Smooth muscle cell (in vitro differentiated cells): Measurements from ENCODE around the gene SLC25A15. TPM values are rescaled to one million over a fixed set of nuclear protein-coding genes. Genes with fewer than 3 reads are reported as not detected.

Experiments
- DNase-seq: peaks from one replicate; lab custom pipeline; 2025; ENCODE audit not compliant: unreplicated experiment; lab: John Stamatoyannopoulos, UW
- H2AFZ ChIP-seq: fragments of 200-600 bp; sonication (generic); 2 replicates; pipeline ENCODE4 v1.6.0; 2016; ENCODE audit warnings: antibody characterized with exemption, low read depth, mild to moderate bottlenecking
- H3F3A ChIP-seq: fragments of 200-600 bp; sonication (generic); 2 replicates; pipeline ENCODE4 v1.6.0; 2017; ENCODE audit warnings: antibody characterized with exemption, low read depth
- H3K27ac ChIP-seq: fragments of 200-600 bp; sonication (generic); 2 replicates; pipeline ENCODE4 v1.5.1; 2016; ENCODE audit warnings: low read depth, mild to moderate bottlenecking
- H3K27me3 ChIP-seq: fragments of 200-600 bp; sonication (generic); 2 replicates; pipeline ENCODE4 v1.6.1; 2016; ENCODE audit warnings: low read depth, mild to moderate bottlenecking
- H3K36me3 ChIP-seq: fragments of 200-600 bp; sonication (generic); 2 replicates; pipeline ENCODE4 v1.5.1; 2016; ENCODE audit warnings: low read depth
- H3K4me1 ChIP-seq: fragments of 200-600 bp; sonication (generic); 2 replicates; pipeline ENCODE4 v1.5.1; 2016; ENCODE audit warnings: low read depth
- H3K4me2 ChIP-seq: fragments of 200-600 bp; sonication (generic); 2 replicates; pipeline ENCODE4 v1.6.0; 2016; ENCODE audit warnings: mild to moderate bottlenecking
- H3K4me3 ChIP-seq: fragments of 200-600 bp; sonication (generic); 2 replicates; pipeline ENCODE4 v1.5.1; 2016; ENCODE audit warnings: mild to moderate bottlenecking
- H3K79me2 ChIP-seq: fragments of 200-600 bp; sonication (generic); 2 replicates; pipeline ENCODE4 v1.6.0; 2016; ENCODE audit warnings: low read depth, mild to moderate bottlenecking
- H3K9ac ChIP-seq: fragments of 200-600 bp; sonication (generic); 2 replicates; pipeline ENCODE4 v1.6.0; 2016; ENCODE audit warnings: low read depth
- H3K9me3 ChIP-seq: fragments of 200-600 bp; sonication (generic); replicated peaks from 2 replicates; pipeline ENCODE4 v1.5.1; 2016; ENCODE audit warnings: low read depth
- H4K20me1 ChIP-seq: fragments of 200-600 bp; sonication (generic); 2 replicates; pipeline ENCODE4 v1.6.0; 2016; ENCODE audit warnings: low read depth
- CTCF ChIP-seq: fragments of 200-600 bp; sonication (generic); IDR thresholded peaks from 2 replicates; pipeline ENCODE4 v1.5.1; 2017; ENCODE audit warnings: borderline replicate concordance, mild to moderate bottlenecking, antibody characterized with exemption; ENCODE audit not compliant: insufficient read depth, poor library complexity, severe bottlenecking
- WGBS: methylation state at CpG from one replicate; pipeline ENCODE4 v1.1.7; 2016; ENCODE audit warnings: low lambda C conversion rate; 5-methylcytosine and 5-hydroxymethylcytosine counted together
- polyA plus RNA-seq: library from polyadenylated mRNA; unstranded; fragments of >200 nt; fragmentation: Nextera tagmentation; extraction: Ambion mirVana; gene quantifications from 2 replicates; pipeline ENCODE4 v1.2.1, GENCODE V29; 2016
- total RNA-seq: library from RNA; depleted of rRNA; stranded (reverse); fragments of >200 nt; gene quantifications from 2 replicates; pipeline ENCODE4 v1.2.3, GENCODE V29; 2014

The SLC25A15 gene
- total and polyA plus RNA-seq, 2 experiments from 2014 or later = 6.3 to 11.1 TPM

- Histone ChIP-seq H3K79me2 (no peaks in the 10 kb centered on the region), H3K27me3 (no peaks in the 10 kb centered on the region), H3K27ac (no peak overlapping the region), H2AFZ (peak overlapping the region; percentile 18), H3K4me2 (peak overlapping the region; percentile 80), H3K4me1 (no peaks in the 10 kb centered on the region), H3K36me3 (no peaks in the 10 kb centered on the region), H3K9me3 (no peaks in the 10 kb centered on the region), H4K20me1 (no peaks in the 10 kb centered on the region), H3K4me3 (peak overlapping the region; percentile 39), H3F3A (no peaks in the 10 kb centered on the region), H3K9ac (no peak overlapping the region)
- peak; percentile 78 for TF ChIP-seq CTCF
- WGBS = 19% methylated on average over 7 of the region's 7 CpGs
- DNase-seq = no peak
Observed at GRCh38 chr13:40777166-40777808, 12.1 kb upstream of the SLC25A15 start.

GRCh38 chr13:40777809-40778175 lies 11.6 kb upstream of the SLC25A15 start:
- Histone ChIP-seq H3K27ac (no peak overlapping the region), H3K4me3 (no peak overlapping the region), H3K9ac (no peak overlapping the region), H3K4me1 (no peaks in the 10 kb centered on the region), H2AFZ (peak overlapping the region; percentile 18), H3K36me3 (no peaks in the 10 kb centered on the region), H3K4me2 (no peak overlapping the region), H4K20me1 (no peaks in the 10 kb centered on the region), H3K79me2 (no peaks in the 10 kb centered on the region), H3K9me3 (no peaks in the 10 kb centered on the region), H3K27me3 (no peaks in the 10 kb centered on the region), H3F3A (no peaks in the 10 kb centered on the region)
- 53% methylated on average over 3 of the region's 3 CpGs for WGBS
- no peak for TF ChIP-seq CTCF
- no peak for DNase-seq

- no peak for TF ChIP-seq CTCF
- no peak for DNase-seq
- Histone ChIP-seq H3K36me3 (no peaks in the 10 kb centered on the region), H3K79me2 (no peaks in the 10 kb centered on the region), H3K4me2 (no peak overlapping the region), H3F3A (no peaks in the 10 kb centered on the region), H2AFZ (no peak overlapping the region), H3K27ac (no peak overlapping the region), H3K4me3 (no peak overlapping the region), H3K27me3 (no peaks in the 10 kb centered on the region), H3K9ac (no peak overlapping the region), H3K9me3 (no peaks in the 10 kb centered on the region), H3K4me1 (no peaks in the 10 kb centered on the region), H4K20me1 (no peaks in the 10 kb centered on the region)
- 65% methylated on average over 4 of the region's 4 CpGs for WGBS
Observed at GRCh38 chr13:40779049-40779448, 10.4 kb upstream of the SLC25A15 start.

GRCh38 chr13:40779796-40780285 lies 9.6 kb upstream of the SLC25A15 start:
- no peak for TF ChIP-seq CTCF
- Histone ChIP-seq H3K4me3 (no peak overlapping the region), H3K36me3 (no peaks in the 10 kb centered on the region), H4K20me1 (no peaks in the 10 kb centered on the region), H3K27ac (no peak overlapping the region), H3K79me2 (no peaks in the 10 kb centered on the region), H3K9ac (no peak overlapping the region), H2AFZ (no peak overlapping the region), H3K4me2 (no peak overlapping the region), H3K9me3 (no peaks in the 10 kb centered on the region), H3K27me3 (no peaks in the 10 kb centered on the region), H3K4me1 (no peaks in the 10 kb centered on the region), H3F3A (no peaks in the 10 kb centered on the region)
- no peak for DNase-seq
- 87% methylated on average over 5 of the region's 5 CpGs for WGBS
